ENCODE data around the gene RUBCN. TPM values are rescaled to one million over a fixed set of nuclear protein-coding genes. Genes with fewer than 3 reads are reported as not detected.

Gene RUBCN
- total RNA-seq, result 10 to 100 TPM; 48.4 to 50.2 TPM

- no peaks in the 10 kb centered on the region for H3K27me3 Mint-ChIP-seq (ENCODE audit: low read depth)
- peak within 1 kb of the TSS; percentile 98 for H3K27ac Mint-ChIP-seq
- peaks cover 14% of the 10 kb centered on the region for H3K36me3 Mint-ChIP-seq (ENCODE audit: low read depth)
- ATAC-seq (peak; percentile 97), DNase-seq (peak; percentile 95)
- peaks cover 37% of the 10 kb centered on the region for H3K4me1 Mint-ChIP-seq (ENCODE audit: low read depth)
- H3K4me3 Mint-ChIP-seq, result peak within 1 kb of the TSS; percentile 89
- ChIA-PET CTCF (interaction anchor here (0.7 to 2.5 kb wide), 5 partner anchors 12 to 64 kb away, joined by 3 to 7 read pairs (median 3); no protein-coding TSS in a partner anchor), POLR2A (interaction anchor here (0.6 to 2.1 kb wide), 6 partner anchors 9 to 55 kb away, joined by 3 to 14 read pairs (median 6); partner anchors contain the start of gene LRCH3)
- H3K9me3 Mint-ChIP-seq (ENCODE audit: insufficient read depth), result no peaks in the 10 kb centered on the region
Observed at GRCh38 chr3:197736491-197737318, at the start of gene RUBCN. Gene RUBCN, minus strand, starts transcription at chr3:197736904. Its CDS starts 185 bp downstream, at chr3:197736719.

DNA sequence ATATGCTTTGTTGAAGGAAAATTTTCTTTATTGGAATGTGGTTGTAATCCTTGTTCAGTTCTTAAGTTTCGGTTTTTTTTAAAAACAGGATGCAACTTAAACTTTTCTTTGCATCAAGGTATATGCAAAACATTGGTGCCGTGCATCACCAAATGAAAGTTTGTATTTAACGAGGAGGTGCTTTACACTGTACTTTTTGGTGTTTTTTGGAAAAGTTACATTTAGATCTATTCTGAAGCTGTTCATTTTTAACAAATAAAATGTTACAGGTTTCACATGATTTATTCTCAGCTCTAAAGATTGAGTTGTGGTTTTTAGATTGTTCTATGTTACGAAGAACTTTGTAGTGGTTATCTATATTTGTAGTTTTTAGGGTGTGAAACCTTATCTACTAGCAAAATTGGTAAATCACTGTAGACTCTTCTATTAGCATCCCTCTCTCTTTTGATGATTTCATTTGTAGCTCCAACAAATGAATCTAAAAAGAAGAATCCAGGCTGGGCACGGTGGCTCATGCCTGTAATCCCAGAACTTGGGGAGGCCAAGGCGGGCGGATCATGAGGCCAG, 47.4 kb upstream of the RUBCN start:
- CTCF ChIA-PET, result interaction anchor here (1.4 kb wide), 1 partner anchor 122 kb away, joined by 4 read pairs; no protein-coding TSS in a partner anchor
- peaks cover 28% of the 10 kb centered on the region for H3K36me3 Mint-ChIP-seq (ENCODE audit: low read depth)
- ATAC-seq (no peak), DNase-seq (no peak)
- no peaks in the 10 kb centered on the region for H3K4me1 Mint-ChIP-seq (ENCODE audit: low read depth)
- no peaks in the 10 kb centered on the region for H3K27me3 Mint-ChIP-seq (ENCODE audit: low read depth)
- POLR2A ChIA-PET, result no interaction called here
- H3K9me3 Mint-ChIP-seq (ENCODE audit: insufficient read depth), result no peaks in the 10 kb centered on the region
- no peak overlapping the region for H3K4me3 Mint-ChIP-seq
- H3K27ac Mint-ChIP-seq, result no peak overlapping the region

DNA sequence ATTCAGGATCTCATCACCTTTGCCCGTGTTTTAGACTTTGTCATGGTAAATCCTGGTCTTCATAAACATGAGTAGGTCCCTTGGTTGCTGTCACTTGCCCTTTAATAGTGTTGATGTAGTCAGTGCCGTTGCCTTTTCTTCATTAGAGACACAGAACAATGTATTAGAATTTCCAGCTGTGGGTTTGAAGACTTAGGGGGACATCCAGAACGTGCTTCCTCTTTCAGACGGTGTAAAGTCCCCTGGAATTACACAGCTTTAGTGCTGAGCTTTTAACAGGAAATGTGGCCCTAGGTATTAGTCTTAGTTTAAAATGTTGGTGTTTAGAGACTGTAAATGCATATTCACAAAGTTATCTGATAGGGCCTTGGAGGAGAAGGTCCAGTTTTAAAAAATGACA, 45.5 kb upstream of the RUBCN start:
- H3K36me3 Mint-ChIP-seq (ENCODE audit: low read depth), result peaks cover 33% of the 10 kb centered on the region
- POLR2A ChIA-PET, result no interaction called here
- no peak for ATAC-seq
- H3K27ac Mint-ChIP-seq, result no peak overlapping the region
- no peaks in the 10 kb centered on the region for H3K9me3 Mint-ChIP-seq (ENCODE audit: insufficient read depth)
- CTCF ChIA-PET, result no interaction called here
- H3K27me3 Mint-ChIP-seq (ENCODE audit: low read depth), result no peaks in the 10 kb centered on the region
- no peak for DNase-seq
- H3K4me1 Mint-ChIP-seq (ENCODE audit: low read depth), result no peaks in the 10 kb centered on the region
- H3K4me3 Mint-ChIP-seq, result no peak overlapping the region

DNA sequence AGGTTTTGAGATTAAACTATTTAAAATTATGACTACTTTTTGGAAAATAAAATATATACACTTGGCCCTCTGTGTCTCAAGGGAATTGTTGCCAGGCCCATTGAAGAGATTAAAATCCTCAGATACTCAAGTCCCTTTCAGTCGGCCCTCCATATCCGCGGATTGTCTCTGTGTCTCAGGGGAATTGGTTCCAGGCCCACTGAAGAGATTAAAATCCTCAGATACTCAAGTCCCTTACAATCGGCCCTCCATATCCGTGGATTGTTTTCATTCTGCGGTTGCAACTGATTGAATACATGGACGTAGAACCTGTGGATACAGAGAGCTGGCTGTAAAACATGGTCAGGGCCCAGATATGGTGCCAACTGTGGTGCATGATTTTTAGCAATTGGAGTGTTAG, 38.6 kb upstream of the RUBCN start:
- ChIA-PET CTCF (interaction anchor here (1.0 kb wide), 2 partner anchors 21 to 176 kb away, joined by 3 read pairs; no protein-coding TSS in a partner anchor), POLR2A (no interaction called here)
- peaks cover 38% of the 10 kb centered on the region for H3K36me3 Mint-ChIP-seq (ENCODE audit: low read depth)
- H3K9me3 Mint-ChIP-seq (ENCODE audit: insufficient read depth), result no peaks in the 10 kb centered on the region
- no peaks in the 10 kb centered on the region for H3K4me1 Mint-ChIP-seq (ENCODE audit: low read depth)
- no peak for ATAC-seq
- no peaks in the 10 kb centered on the region for H3K27me3 Mint-ChIP-seq (ENCODE audit: low read depth)
- no peak for DNase-seq
- H3K27ac Mint-ChIP-seq, result no peak overlapping the region
- H3K4me3 Mint-ChIP-seq, result no peak overlapping the region

DNA sequence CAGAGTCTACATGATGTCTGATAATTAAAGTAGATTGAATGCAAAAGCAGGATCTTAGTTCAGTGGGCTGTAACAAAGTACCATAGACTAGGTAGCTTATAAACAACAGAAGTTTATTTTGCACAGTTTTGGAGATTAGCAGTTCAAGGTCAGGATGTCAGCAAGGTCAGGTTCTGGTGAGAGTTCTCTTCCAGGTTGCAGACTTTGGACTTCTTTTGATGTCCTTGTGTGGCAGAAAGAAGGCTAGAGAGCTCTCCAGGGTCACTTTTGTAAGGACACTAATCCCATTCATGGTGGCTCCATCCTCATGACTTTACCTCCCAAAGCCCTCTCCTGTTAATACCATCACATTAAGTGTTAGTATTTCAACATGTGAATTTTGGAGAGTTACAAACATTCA, 25.1 kb upstream of the RUBCN start:
- POLR2A ChIA-PET, result no interaction called here

DNA sequence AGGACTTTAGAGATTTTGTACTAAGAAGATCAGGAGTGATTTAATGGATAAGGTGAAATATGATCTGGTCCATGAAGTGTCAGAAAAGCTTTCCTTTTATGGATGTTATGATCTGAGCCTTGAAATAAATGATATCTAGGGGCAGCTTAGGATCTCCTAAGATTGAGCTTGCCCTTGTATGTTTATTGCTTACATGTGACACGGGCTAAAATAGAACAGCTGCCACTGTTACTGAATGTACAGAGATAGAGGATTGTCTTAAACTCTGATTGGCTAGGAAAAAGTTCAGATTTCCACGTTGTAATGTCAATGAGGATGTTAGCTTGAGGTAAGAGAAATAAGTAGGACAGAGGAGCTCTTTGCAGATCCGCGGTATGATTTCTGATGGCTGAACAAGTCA, 21.8 kb upstream of the RUBCN start:
- Mint-ChIP-seq H3K27ac (no peak overlapping the region), H3K9me3 (ENCODE audit: insufficient read depth) (no peaks in the 10 kb centered on the region), H3K36me3 (ENCODE audit: low read depth) (peaks cover 9% of the 10 kb centered on the region), H3K4me3 (no peak overlapping the region), H3K27me3 (ENCODE audit: low read depth) (no peaks in the 10 kb centered on the region), H3K4me1 (ENCODE audit: low read depth) (peaks cover 14% of the 10 kb centered on the region)
- no peak for ATAC-seq
- no peak for DNase-seq
- CTCF ChIA-PET, result no interaction called here
- POLR2A ChIA-PET, result no interaction called here

More for the DNA sequence above, 25.1 kb upstream of the RUBCN start:
- H3K4me3 Mint-ChIP-seq, result no peak overlapping the region
- no peak for DNase-seq
- peaks cover 12% of the 10 kb centered on the region for H3K36me3 Mint-ChIP-seq (ENCODE audit: low read depth)
- no peak for ATAC-seq
- CTCF ChIA-PET, result no interaction called here
- no peaks in the 10 kb centered on the region for H3K27me3 Mint-ChIP-seq (ENCODE audit: low read depth)
- H3K4me1 Mint-ChIP-seq (ENCODE audit: low read depth), result no peaks in the 10 kb centered on the region
- H3K27ac Mint-ChIP-seq, result no peak overlapping the region
- H3K9me3 Mint-ChIP-seq (ENCODE audit: insufficient read depth), result no peaks in the 10 kb centered on the region

DNA sequence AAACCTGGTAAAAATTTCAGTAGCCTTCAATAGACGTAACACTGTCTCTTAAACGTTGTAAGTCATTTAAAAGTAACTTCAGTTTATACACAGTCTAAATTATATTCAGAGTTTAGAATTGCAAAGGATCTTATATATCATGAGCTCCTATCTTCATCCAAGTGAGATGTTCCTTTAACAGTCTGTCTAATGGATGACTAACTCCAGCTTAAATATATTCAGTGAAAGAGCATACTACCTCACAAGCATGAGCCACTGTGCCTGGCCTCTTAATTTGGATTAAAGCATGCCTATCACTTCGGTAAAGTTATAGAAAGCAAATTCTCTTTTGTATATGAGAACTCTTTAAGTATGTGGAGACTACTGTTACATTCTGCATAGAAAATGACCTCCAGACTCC, 20.0 kb upstream of the RUBCN start:
- ATAC-seq (no peak), DNase-seq (no peak)
- H3K36me3 Mint-ChIP-seq (ENCODE audit: low read depth), result peaks cover 7% of the 10 kb centered on the region
- no peaks in the 10 kb centered on the region for H3K27me3 Mint-ChIP-seq (ENCODE audit: low read depth)
- H3K27ac Mint-ChIP-seq, result no peak overlapping the region
- H3K4me3 Mint-ChIP-seq, result no peak overlapping the region
- ChIA-PET CTCF (interaction anchor here (0.9 kb wide), 2 partner anchors 47 to 91 kb away, joined by 3 to 4 read pairs; no protein-coding TSS in a partner anchor), POLR2A (interaction anchor here (1.0 kb wide), 1 partner anchor 34 kb away, joined by 6 read pairs; the partner anchor contains the start of gene LRCH3)
- peaks cover 27% of the 10 kb centered on the region for H3K4me1 Mint-ChIP-seq (ENCODE audit: low read depth)
- no peaks in the 10 kb centered on the region for H3K9me3 Mint-ChIP-seq (ENCODE audit: insufficient read depth)

DNA sequence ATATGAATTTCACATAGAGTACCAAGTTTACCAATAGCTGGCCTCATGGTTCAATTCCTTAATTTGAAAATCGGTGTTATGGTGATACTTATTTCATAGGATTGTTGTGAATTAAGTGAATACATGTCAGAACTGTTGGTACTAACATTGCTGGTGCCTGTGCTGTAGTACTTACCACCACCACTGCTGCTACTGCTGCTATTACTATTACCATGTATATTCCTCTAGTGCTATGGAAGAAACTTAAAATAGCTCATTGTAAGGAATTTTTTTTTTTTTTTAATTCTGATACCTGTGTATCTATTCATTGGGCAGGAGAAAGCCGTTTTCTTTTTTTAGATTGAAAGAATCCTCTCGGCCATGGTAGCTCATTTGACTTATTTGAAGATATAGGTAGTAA, 16.6 kb upstream of the RUBCN start:
- POLR2A ChIA-PET, result interaction anchor here (1.2 kb wide), 1 partner anchor 37 kb away, joined by 5 read pairs; no protein-coding TSS in a partner anchor
- Mint-ChIP-seq H3K36me3 (ENCODE audit: low read depth) (peaks cover 7% of the 10 kb centered on the region), H3K4me3 (no peak overlapping the region), H3K4me1 (ENCODE audit: low read depth) (peaks cover 45% of the 10 kb centered on the region), H3K9me3 (ENCODE audit: insufficient read depth) (no peaks in the 10 kb centered on the region), H3K27me3 (ENCODE audit: low read depth) (peaks cover 2% of the 10 kb centered on the region), H3K27ac (no peak overlapping the region)
- CTCF ChIA-PET, result interaction anchor here (0.7 to 0.9 kb wide), 3 partner anchors 17 to 202 kb away, joined by 3 read pairs; no protein-coding TSS in a partner anchor
- no peak for DNase-seq
- ATAC-seq, result no peak

DNA sequence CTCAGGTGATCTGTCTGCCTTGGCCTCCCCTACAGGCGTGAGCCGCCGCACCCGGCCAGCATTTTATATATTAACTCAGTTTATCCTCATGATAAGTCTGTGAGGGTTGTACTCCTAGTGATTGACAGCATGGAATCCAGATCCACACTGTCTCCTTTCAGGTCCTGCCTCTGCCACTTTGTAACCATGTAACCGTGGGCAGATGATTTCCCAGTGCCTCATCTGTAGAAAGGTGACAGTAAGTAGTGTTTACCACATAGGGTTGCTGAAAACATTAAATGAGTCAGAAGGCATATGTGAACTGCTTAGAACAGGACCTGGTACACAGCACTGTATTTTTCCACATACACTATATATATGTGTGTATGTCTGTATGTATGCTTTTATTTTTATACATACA, 15.4 kb upstream of the RUBCN start:
- no peak for DNase-seq
- no peak for ATAC-seq
- peaks cover 45% of the 10 kb centered on the region for H3K4me1 Mint-ChIP-seq (ENCODE audit: low read depth)
- peaks cover 2% of the 10 kb centered on the region for H3K27me3 Mint-ChIP-seq (ENCODE audit: low read depth)
- peaks cover 3% of the 10 kb centered on the region for H3K36me3 Mint-ChIP-seq (ENCODE audit: low read depth)
- ChIA-PET CTCF (no interaction called here), POLR2A (no interaction called here)
- H3K4me3 Mint-ChIP-seq, result peak overlapping the region; percentile 73
- H3K27ac Mint-ChIP-seq, result no peak overlapping the region
- no peaks in the 10 kb centered on the region for H3K9me3 Mint-ChIP-seq (ENCODE audit: insufficient read depth)

GRCh38 chr3:197750858-197751737, 14.4 kb upstream of the RUBCN start:
- DNase-seq (peak; percentile 48), ATAC-seq (no peak)
- Mint-ChIP-seq H3K27me3 (ENCODE audit: low read depth) (peaks cover 2% of the 10 kb centered on the region), H3K4me1 (ENCODE audit: low read depth) (peaks cover 42% of the 10 kb centered on the region), H3K4me3 (peak overlapping the region; percentile 87), H3K27ac (peak overlapping the region; percentile 79), H3K36me3 (ENCODE audit: low read depth) (no peaks in the 10 kb centered on the region), H3K9me3 (ENCODE audit: insufficient read depth) (no peaks in the 10 kb centered on the region)
- ChIA-PET POLR2A (interaction anchor here (0.6 to 2.0 kb wide), 3 partner anchors 40 to 299 kb away, joined by 3 to 12 read pairs (median 3); partner anchors contain the start of gene LRCH3), CTCF (interaction anchor here (0.6 to 1.6 kb wide), 9 partner anchors 9 to 199 kb away, joined by 3 to 5 read pairs (median 3); partner anchors contain the start of gene RPL35A)

DNA sequence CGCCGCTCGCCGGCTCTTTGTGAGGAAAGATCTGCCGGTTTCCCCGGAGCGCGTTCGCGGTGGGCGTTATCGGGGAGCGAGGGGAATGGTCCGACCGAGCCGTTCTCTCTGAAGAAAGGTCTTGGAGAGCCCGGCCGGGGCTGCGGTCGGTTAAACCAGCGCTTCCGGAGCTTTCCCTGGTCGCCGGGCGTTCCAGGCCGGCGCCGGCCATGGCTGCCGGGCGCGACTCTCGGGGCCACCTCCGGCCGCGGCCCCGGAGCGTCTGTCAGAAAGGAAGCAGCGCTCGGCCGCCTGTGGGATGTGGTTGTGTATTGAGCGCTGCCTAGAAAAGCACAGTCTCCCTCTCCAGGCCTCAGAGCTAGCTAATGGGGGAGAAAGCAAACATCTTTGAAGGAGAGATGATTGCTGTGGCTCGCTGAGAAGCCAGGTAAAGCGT, 13.7 kb upstream of the RUBCN start:
- CTCF ChIA-PET, result interaction anchor here (0.7 to 1.6 kb wide), 6 partner anchors 9 to 151 kb away, joined by 3 to 5 read pairs (median 3); no protein-coding TSS in a partner anchor
- H3K9me3 Mint-ChIP-seq (ENCODE audit: insufficient read depth), result no peaks in the 10 kb centered on the region
- H3K27me3 Mint-ChIP-seq (ENCODE audit: low read depth), result peaks cover 2% of the 10 kb centered on the region
- peak overlapping the region; percentile 79 for H3K27ac Mint-ChIP-seq
- DNase-seq (peak; percentile 77), ATAC-seq (peak; percentile 60)
- POLR2A ChIA-PET, result interaction anchor here (0.6 to 2.0 kb wide), 4 partner anchors 29 to 300 kb away, joined by 3 to 12 read pairs (median 3); partner anchors contain the start of gene LRCH3
- peak overlapping the region; percentile 87 for H3K4me3 Mint-ChIP-seq
- H3K36me3 Mint-ChIP-seq (ENCODE audit: low read depth), result no peaks in the 10 kb centered on the region
- H3K4me1 Mint-ChIP-seq (ENCODE audit: low read depth), result peaks cover 40% of the 10 kb centered on the region
